Measurements from ENCODE around the gene CBR1.

The CBR1 gene

GRCh38 chr21:36038701-36039497 is 30.9 kb upstream of the CBR1 start:
- Histone ChIP-seq H3K9ac (ENCODE audit: low read depth, low read length, poor library complexity, severe bottlenecking) (no peak overlapping the region), H3K4me2 (ENCODE audit: low read depth, low read length, poor library complexity, severe bottlenecking) (no peak overlapping the region), H3K79me2 (ENCODE audit: insufficient read depth, low read length) (no peaks in the 10 kb centered on the region), H3K9me3 (ENCODE audit: insufficient read depth, low read depth, low read length) (no peaks in the 10 kb centered on the region), H3F3A (ENCODE audit: low read depth) (no peaks in the 10 kb centered on the region), H3K36me3 (ENCODE audit: insufficient read depth, low read length) (peaks cover 31% of the 10 kb centered on the region; the same call in 1 of the 2 replicates), H3K27me3 (ENCODE audit: insufficient read depth, low read length, poor library complexity, severe bottlenecking) (no peaks in the 10 kb centered on the region), H3K4me1 (ENCODE audit: insufficient read depth, low read length, poor library complexity, severe bottlenecking) (no peaks in the 10 kb centered on the region), H3K9me2 (replicated peaks; ENCODE audit: low read depth, low read length) (no peaks in the 10 kb centered on the region), H2AFZ (ENCODE audit: low read length) (no peak overlapping the region), H3K4me3 (ENCODE audit: low read length, poor library complexity, severe bottlenecking) (no peak overlapping the region), H4K20me1 (ENCODE audit: insufficient read depth, low read length, poor library complexity, severe bottlenecking) (no peaks in the 10 kb centered on the region)
- TF ChIP-seq EZH2phosphoT487 (IDR thresholded peaks at IDR 0.05; ENCODE audit: borderline replicate concordance), result no peak
- no peak for TF ChIP-seq CTCF (conservative IDR thresholded peaks at IDR 0.05; ENCODE audit: low read length)

- H3K9ac ChIP-seq (ENCODE audit: low read depth, low read length, poor library complexity, severe bottlenecking), result no peak overlapping the region
- no peaks in the 10 kb centered on the region for H3K27me3 ChIP-seq (ENCODE audit: insufficient read depth, low read length, poor library complexity, severe bottlenecking)
- H3K36me3 ChIP-seq (ENCODE audit: insufficient read depth, low read length), result peaks cover 40% of the 10 kb centered on the region; the same call in 1 of the 2 replicates
- H4K20me1 ChIP-seq (ENCODE audit: insufficient read depth, low read length, poor library complexity, severe bottlenecking), result no peaks in the 10 kb centered on the region
- no peak overlapping the region for H2AFZ ChIP-seq (ENCODE audit: low read length)
- H3K4me1 ChIP-seq (ENCODE audit: insufficient read depth, low read length, poor library complexity, severe bottlenecking), result no peaks in the 10 kb centered on the region
- H3F3A ChIP-seq (ENCODE audit: low read depth), result no peaks in the 10 kb centered on the region
- TF ChIP-seq EZH2phosphoT487 (IDR thresholded peaks at IDR 0.05; ENCODE audit: borderline replicate concordance), result no peak
- TF ChIP-seq CTCF (conservative IDR thresholded peaks at IDR 0.05; ENCODE audit: low read length), result no peak
- H3K79me2 ChIP-seq (ENCODE audit: insufficient read depth, low read length), result no peaks in the 10 kb centered on the region
- no peaks in the 10 kb centered on the region for H3K9me2 ChIP-seq (replicated peaks; ENCODE audit: low read depth, low read length)
- no peak overlapping the region for H3K4me2 ChIP-seq (ENCODE audit: low read depth, low read length, poor library complexity, severe bottlenecking)
- H3K4me3 ChIP-seq (ENCODE audit: low read length, poor library complexity, severe bottlenecking), result no peak overlapping the region
- H3K9me3 ChIP-seq (ENCODE audit: insufficient read depth, low read depth, low read length), result no peaks in the 10 kb centered on the region
These were observed 30.0 kb upstream of the CBR1 start for GRCh38 chr21:36039861-36040260.

- TF ChIP-seq CTCF (conservative IDR thresholded peaks at IDR 0.05; ENCODE audit: low read length), result no peak
- no peak for TF ChIP-seq EZH2phosphoT487 (IDR thresholded peaks at IDR 0.05; ENCODE audit: borderline replicate concordance)
- no peaks in the 10 kb centered on the region for H3F3A ChIP-seq (ENCODE audit: low read depth)
These were observed 29.4 kb upstream of the CBR1 start for GRCh38 chr21:36040389-36040788.

More at GRCh38 chr21:36040389-36040788, 29.4 kb upstream of the CBR1 start:
- Histone ChIP-seq H3K4me2 (ENCODE audit: low read depth, low read length, poor library complexity, severe bottlenecking) (no peak overlapping the region), H3K4me1 (ENCODE audit: insufficient read depth, low read length, poor library complexity, severe bottlenecking) (no peaks in the 10 kb centered on the region), H2AFZ (ENCODE audit: low read length) (no peak overlapping the region), H3K36me3 (ENCODE audit: insufficient read depth, low read length) (peaks cover 45% of the 10 kb centered on the region; the same call in 1 of the 2 replicates), H3K9me3 (ENCODE audit: insufficient read depth, low read depth, low read length) (no peaks in the 10 kb centered on the region), H3K4me3 (ENCODE audit: low read length, poor library complexity, severe bottlenecking) (no peak overlapping the region), H3K9me2 (replicated peaks; ENCODE audit: low read depth, low read length) (no peaks in the 10 kb centered on the region), H3K9ac (ENCODE audit: low read depth, low read length, poor library complexity, severe bottlenecking) (no peak overlapping the region), H3K27me3 (ENCODE audit: insufficient read depth, low read length, poor library complexity, severe bottlenecking) (no peaks in the 10 kb centered on the region), H3K79me2 (ENCODE audit: insufficient read depth, low read length) (no peaks in the 10 kb centered on the region), H4K20me1 (ENCODE audit: insufficient read depth, low read length, poor library complexity, severe bottlenecking) (no peaks in the 10 kb centered on the region)

All from Loucy (cell line).